ENCODE data around the gene GDF7. TPM values are rescaled to one million over a fixed set of nuclear protein-coding genes. Genes with fewer than 3 reads are reported as not detected.

The GDF7 gene
- total RNA-seq, 1 experiment from 2014 or later: 0.04 TPM

DNA sequence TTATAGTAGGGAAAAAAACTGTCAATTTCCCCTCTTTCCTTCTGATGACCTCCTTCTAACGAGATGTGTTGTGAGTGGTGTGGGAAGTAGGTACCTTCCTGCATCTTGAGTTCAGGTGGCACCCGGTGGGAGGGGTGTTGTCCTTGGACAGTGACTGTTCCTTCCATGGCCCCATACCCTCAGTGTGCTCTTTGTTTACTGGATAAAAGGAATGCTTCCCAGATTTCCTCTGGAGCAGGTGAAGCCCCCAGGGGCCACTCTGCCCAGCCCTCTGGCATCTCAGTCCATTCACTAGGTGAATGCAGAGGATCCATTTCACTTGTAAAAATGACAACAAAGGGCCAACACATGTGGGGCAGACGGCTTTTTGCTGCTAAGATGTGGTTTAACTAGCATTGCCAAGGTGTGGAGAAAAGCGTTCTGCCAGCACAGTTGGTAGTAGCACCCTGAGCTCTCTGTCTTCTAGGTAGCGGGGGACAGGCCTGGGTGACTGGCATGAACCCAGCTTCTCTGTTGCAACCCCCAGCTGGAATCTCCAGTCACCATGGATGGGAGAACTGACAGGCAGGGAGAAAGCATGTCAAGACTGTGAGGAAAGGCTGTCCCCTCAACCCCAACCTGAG is 6.9 kb downstream of the GDF7 start:
- no peak for DNase-seq
- Histone ChIP-seq H3K79me1 (ENCODE audit: insufficient read depth, low read depth, low read length, poor library complexity, severe bottlenecking) (no peaks in the 10 kb centered on the region), H3K9me3 (ENCODE audit: control insufficient read depth, low read depth, low read length) (no peaks in the 10 kb centered on the region), H3T11ph (ENCODE audit: low read length) (no peak overlapping the region), H3K23me2 (ENCODE audit: insufficient read length, low read depth, low read length, poor library complexity, severe bottlenecking) (no peaks in the 10 kb centered on the region), H3K79me2 (ENCODE audit: insufficient read depth, low read length) (no peaks in the 10 kb centered on the region), H3K27me3 (ENCODE audit: insufficient read depth, low read length) (peaks cover 49% of the 10 kb centered on the region), H2BK5ac (ENCODE audit: insufficient read length, low read length) (no peak overlapping the region), H2BK12ac (ENCODE audit: insufficient read length, low read depth, low read length) (no peak overlapping the region), H3K9ac (ENCODE audit: extremely low read depth, insufficient read length, low read length) (no peak overlapping the region), H4K5ac (ENCODE audit: insufficient read length, low read depth, low read length) (no peak overlapping the region), H3K23ac (ENCODE audit: insufficient read length, low read depth, low read length) (no peak overlapping the region), H4K91ac (ENCODE audit: insufficient read length, low read depth, low read length) (no peak overlapping the region), H3K56ac (ENCODE audit: insufficient read length, low read depth, low read length) (no peak overlapping the region), H3K4me1 (ENCODE audit: insufficient read depth, low read length) (peaks cover 4% of the 10 kb centered on the region; the same call in 1 of the 2 replicates), H3K4ac (ENCODE audit: low read depth, low read length) (no peak overlapping the region), H2AK5ac (ENCODE audit: insufficient read length, low read length) (no peak overlapping the region), H3K18ac (ENCODE audit: insufficient read length, low read depth, low read length) (no peak overlapping the region), H2BK15ac (ENCODE audit: low read depth, low read length) (no peak overlapping the region), H4K8ac (replicated peaks; ENCODE audit: insufficient read length, low read depth, low read length) (no peak overlapping the region), H4K20me1 (ENCODE audit: control insufficient read depth, insufficient read depth, insufficient read length) (no peaks in the 10 kb centered on the region), H2BK120ac (ENCODE audit: low read depth, low read length, poor library complexity, severe bottlenecking) (no peak overlapping the region), H3K27ac (ENCODE audit: insufficient read length, low read depth, low read length) (no peak overlapping the region), H3K14ac (ENCODE audit: insufficient read depth, low read length) (no peak overlapping the region), H3K4me2 (ENCODE audit: insufficient read depth, insufficient read length, low read length) (no peak overlapping the region), H2AFZ (ENCODE audit: low read length) (no peak overlapping the region), H2BK20ac (ENCODE audit: low read depth, low read length, poor library complexity, severe bottlenecking) (no peak overlapping the region)
- H3K4me3 Mint-ChIP-seq: peak overlapping the region in 1 of 2 experiments; percentile 21; a peak in 1 of 5 replicates
- peaks cover 40 to 67% of the 10 kb centered on the region in 2 experiments for H3K4me1 Mint-ChIP-seq
- peaks cover 73% of the 10 kb centered on the region for H3K27me3 Mint-ChIP-seq (ENCODE audit: low read depth)
- peaks cover 0 to 2% (median 0%) of the 10 kb centered on the region in 3 experiments; a peak in 1 of 7 replicates for H3K36me3 Mint-ChIP-seq (ENCODE audit: insufficient read depth in 1 of 3, low read depth in 3 of 3)
- peaks cover 0 to 3% of the 10 kb centered on the region in 2 experiments; a peak in 1 of 5 replicates for H3K9me3 Mint-ChIP-seq
- WGBS (ENCODE audit: extremely low coverage, insufficient read length, low lambda C conversion rate): no CpG with 5 or more reads among the region's 5 CpGs
- TF ChIP-seq, protein P1, sequence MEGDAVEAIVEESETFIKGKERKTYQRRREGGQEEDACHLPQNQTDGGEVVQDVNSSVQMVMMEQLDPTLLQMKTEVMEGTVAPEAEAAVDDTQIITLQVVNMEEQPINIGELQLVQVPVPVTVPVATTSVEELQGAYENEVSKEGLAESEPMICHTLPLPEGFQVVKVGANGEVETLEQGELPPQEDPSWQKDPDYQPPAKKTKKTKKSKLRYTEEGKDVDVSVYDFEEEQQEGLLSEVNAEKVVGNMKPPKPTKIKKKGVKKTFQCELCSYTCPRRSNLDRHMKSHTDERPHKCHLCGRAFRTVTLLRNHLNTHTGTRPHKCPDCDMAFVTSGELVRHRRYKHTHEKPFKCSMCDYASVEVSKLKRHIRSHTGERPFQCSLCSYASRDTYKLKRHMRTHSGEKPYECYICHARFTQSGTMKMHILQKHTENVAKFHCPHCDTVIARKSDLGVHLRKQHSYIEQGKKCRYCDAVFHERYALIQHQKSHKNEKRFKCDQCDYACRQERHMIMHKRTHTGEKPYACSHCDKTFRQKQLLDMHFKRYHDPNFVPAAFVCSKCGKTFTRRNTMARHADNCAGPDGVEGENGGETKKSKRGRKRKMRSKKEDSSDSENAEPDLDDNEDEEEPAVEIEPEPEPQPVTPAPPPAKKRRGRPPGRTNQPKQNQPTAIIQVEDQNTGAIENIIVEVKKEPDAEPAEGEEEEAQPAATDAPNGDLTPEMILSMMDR (conservative IDR thresholded peaks at IDR 0.05): no peak
- no peak overlapping the region for H3K27ac Mint-ChIP-seq

Data from H9 (cell line).